Endothelial cell of hepatic sinusoid (primary cell): ENCODE results near the gene NEK9.
"Not testable (repeated sequence)": the region's sequence is repeated elsewhere in the genome, so short reads cannot be mapped to it uniquely, and the experiment has no call there.

ENCODE experiments used
- in situ Hi-C: cut with HindIII; loops from 2 replicates; pipeline ENCODE4 v1.10.0; 2017; ENCODE audit warnings: low sequenced_read_pairs

Gene NEK9

DNA sequence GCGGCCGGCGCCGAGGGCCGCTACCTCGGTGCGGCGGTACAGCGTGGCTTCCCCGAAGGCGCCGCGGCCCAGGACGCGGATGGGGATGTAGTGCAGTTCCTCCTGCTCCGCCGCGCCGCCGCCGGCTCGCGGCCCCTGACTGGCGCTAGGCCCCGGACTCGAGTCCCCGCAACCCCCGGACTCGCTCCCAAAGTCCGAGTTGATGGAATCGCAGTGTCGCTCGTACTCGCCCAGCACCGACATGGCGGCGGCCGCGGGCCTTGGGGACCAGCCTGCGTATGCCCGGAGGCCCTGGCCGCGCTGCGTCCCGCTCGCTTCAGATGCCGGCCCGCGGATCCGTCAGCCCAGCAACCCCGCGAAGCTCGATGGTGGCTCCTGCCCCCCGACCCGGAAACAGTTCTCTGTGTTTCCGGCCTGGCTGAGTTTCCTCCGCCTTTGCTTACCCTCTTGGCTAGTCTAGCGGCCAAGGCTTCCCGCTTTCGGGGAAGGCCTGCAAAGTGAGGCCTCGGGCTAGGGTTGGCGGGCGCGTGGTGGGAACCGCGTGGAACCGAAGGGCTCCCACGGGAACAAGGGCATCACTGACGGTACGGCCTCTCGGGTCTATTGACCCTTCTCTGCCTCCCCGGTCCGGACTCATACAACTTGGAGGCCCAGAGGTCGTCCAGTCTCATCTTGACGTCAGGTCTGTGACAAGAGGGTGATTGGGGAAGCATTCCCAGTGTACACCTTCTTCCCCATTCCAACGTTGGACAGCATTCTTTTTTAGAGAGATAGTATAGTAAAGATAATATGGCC, at the start of gene NEK9:
Gene NEK9 (minus strand): TSS at position 370 of the 795 bp plus-strand sequence. CDS start 127 bp downstream, at position 243.
- in situ Hi-C loops, result loop anchor here (5.0 to 10.0 kb wide), 2 partner anchors 175 to 368 kb away; no protein-coding TSS in a partner anchor

GRCh38 chr14:75176142-75176820, 49.4 kb upstream of the NEK9 start, which contains the start of gene TMED10:
TSS of gene TMED10 (minus strand) at chr14:75176612. CDS start at chr14:75176579, 33 bp downstream.
- in situ Hi-C loops, result no loop called here

DNA sequence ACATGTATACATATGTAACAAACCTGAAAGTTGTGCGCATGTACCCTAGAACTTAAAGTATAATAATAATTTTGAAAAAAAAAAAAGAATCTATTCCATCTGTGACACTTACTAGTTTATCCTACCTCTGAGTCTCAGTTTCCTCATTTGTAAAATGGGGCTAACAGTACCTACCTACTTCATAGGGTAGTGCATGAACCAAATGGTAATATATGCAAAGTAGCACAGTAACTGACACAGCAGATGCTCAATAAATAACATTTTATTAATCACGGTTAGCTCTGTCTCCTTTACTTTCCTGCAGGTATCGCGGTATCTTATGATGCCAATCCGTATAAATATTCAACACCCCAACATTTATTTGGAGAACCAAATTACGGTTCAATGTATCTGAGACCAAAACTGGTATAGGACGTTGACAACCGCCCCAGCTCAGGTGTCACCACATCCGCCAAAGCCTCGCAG, 48.9 kb upstream of the NEK9 start:
- in situ Hi-C loops, result no loop called here

DNA sequence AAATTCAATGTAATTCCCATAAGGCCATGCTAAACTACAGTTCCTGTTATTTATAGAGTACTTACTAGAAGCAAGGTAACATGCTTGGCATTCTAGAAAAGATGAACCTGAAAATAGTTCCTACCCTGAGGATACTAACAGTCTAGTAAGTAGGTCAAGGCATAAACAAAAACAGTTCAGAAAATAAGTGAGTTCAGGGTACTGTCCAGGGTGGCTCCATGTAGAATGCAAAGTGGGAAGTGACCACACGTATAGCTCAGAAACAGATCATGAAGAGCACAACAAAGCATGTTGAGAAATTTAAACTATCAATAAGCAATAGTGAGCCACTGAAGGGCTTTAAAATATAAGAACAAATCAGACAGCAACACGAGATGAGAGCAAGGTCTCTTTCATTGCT, 47.2 kb upstream of the NEK9 start:
- in situ Hi-C loops, result no loop called here

GRCh38 chr14:75170772-75171171, 43.9 kb upstream of the NEK9 start:
- in situ Hi-C loops, result no loop called here

GRCh38 chr14:75168586-75169335, 41.9 kb upstream of the NEK9 start:
- in situ Hi-C loops, result no loop called here

DNA sequence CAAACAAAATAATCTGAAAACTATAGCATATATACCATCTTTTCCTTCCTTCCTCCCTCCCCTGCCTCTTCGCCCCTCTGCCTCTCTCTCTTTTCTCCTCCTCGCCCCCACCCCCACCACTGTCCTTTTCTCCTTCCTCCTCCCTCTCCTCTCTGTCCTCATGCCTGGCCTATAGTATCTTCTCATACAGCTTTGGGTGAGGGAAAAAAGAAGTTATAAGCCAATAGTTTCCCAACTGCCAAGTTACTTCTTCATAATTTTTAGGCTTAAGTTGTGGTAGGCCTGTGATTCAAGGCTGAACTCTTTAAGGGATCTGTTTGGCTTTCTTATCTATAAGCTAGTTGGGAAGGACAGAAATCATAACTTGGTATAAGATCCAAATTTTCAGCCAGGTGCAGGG, 40.5 kb upstream of the NEK9 start:
- in situ Hi-C loops, result no loop called here

DNA sequence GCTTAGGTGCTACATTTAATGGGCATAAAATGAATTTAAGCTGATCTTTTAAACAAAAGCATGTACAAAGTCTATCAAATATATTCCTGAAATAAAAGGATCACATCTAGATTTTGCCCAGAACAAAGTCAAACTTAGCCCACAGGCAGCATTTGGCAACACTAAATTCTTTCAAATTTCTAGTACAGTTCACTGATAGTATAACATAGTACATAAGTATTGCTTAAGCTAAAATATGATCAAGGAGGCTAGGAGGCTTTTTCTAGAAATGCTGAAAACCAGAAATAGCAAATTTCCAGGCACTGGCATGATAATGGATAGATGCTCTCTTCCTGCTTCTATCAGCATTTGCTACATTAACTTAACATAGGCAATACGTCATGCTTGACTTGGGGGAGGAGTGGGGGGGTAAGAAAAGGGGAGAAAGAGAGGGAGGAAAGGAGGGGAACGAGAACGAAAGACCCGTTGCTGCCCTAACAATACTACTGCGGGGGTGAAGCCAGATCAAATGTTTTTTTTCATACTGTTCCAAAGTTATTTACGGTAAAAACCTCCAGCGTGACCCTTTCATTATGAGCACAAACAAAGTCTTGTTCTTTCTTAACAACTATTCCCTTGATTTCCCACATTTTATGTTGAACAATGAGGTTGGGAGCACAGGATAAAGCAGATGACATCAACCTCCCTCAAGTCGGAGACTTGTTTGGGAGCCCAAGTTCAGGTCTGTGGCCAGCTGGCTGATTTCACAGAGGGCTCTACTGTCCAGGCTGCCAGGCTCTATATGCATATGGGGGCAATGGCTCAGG, 38.9 kb upstream of the NEK9 start:
- in situ Hi-C loops, result no loop called here

- in situ Hi-C loops, result no loop called here
These were observed 38.0 kb upstream of the NEK9 start for GRCh38 chr14:75164809-75165208.

DNA sequence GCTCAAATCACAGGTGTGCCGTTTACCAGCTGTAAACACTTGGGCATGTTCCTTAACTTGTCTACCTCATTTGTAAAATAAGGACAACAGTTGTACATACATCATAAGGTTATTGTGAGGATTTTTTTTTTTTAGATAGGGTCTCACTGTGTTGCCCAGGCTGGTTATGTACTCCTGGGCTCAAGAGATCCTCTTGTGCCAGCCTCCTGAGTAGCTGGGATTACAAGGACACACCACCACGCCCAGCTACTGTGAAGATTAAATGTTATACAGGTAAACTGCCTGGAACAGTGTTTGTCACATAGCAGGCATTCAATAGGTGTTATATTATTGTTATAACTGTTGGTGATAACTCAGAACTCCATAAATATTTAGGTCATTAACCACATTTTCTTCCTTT, 36.8 kb upstream of the NEK9 start:
- in situ Hi-C loops, result no loop called here

DNA sequence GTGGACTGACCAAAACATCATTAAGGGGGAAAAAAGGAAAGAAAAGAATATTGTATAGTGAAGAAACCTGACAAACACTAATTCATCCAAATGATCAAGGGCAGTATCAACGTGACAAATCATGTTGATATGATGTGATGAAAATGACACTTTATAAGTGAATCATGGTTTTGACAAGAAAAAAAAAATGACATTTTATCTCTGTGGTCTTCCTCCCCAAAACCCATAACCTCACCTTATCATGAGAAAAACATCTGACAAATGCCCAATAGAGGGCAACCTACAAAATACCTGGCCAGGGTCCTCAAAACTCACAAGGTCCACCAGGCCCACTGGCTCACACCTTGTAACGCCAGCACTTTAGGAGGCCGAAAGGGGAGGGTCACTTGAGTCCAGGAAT, 35.8 kb upstream of the NEK9 start:
- in situ Hi-C loops, result no loop called here

DNA sequence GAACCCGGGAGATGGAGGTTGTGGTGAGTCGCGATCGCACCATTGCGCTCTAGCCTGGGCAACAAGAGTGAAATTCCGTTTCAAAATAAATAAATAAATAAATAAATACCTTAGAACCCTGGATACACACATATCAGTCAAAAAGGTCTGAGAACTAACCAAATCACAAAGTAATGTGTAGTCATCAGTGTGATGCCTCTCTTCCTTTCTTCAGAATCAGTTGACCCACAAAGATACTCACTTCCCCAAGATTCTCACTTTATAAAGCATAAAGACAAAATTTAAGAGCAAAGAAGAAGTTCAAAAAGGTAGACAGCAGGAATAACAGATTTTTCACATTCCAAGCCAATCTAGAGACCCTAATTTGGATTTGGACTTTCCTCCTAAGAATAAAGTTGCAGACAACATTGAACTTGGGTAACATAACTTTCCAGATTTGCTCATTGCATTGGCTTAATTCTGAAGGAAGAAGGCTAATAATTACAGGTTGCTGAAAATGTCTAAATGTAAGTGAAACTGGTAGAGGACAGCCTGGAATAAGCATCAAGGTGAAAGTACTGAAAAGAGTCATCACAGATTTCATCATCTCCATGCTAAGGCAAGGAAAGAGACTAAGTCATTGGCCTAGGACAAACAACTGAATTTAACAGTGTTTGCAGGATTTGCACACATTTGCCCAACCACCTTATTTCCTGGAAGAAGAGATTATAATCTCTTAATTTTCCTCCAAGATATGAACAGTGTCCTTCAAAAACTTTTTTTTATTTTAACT, 32.2 kb upstream of the NEK9 start:
- in situ Hi-C loops, result no loop called here

GRCh38 chr14:75156901-75157300, 30.1 kb upstream of the NEK9 start:
- in situ Hi-C loops, result no loop called here

- in situ Hi-C loops, result no loop called here
These were observed 29.3 kb upstream of the NEK9 start for GRCh38 chr14:75156111-75156510.

- in situ Hi-C loops, result no loop called here
These were observed 28.3 kb upstream of the NEK9 start for GRCh38 chr14:75155169-75155568.

GRCh38 chr14:75153295-75153694, 26.4 kb upstream of the NEK9 start:
- in situ Hi-C loops, result no loop called here

- in situ Hi-C loops, result no loop called here
These were observed 25.0 kb upstream of the NEK9 start for GRCh38 chr14:75151851-75152250.

DNA sequence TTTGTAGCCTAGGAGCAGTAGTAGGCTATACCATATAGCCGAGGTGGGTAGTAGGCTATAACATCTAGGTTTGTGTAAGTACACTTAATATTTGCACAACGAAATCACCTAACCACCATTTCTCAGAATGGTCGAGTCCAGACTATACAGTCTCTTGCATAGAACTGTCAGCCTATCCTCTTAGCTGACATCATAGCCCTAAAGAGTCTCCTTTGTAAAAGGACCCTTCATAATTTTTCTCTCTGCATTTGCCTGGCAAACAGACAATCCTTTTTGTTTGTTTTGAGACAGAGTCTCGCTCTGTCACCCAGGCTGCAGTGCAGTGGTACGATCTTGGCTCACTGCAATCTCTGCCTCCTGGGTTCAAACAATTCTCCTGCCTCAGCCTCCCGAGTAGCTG, 23.8 kb upstream of the NEK9 start:
- in situ Hi-C loops, result not testable (repeated sequence)

GRCh38 chr14:75150150-75150549, 23.3 kb upstream of the NEK9 start:
- in situ Hi-C loops, result no loop called here
